Upper lobe of left lung (tissue), 6 donors: ENCODE data around the gene KIF1A. TPM values are rescaled to one million over a fixed set of nuclear protein-coding genes. Genes with fewer than 3 reads are reported as not detected.

ENCODE experiments used
- ATAC-seq, 2 donors: fragments of 200-7000 bp; cut with Tn5 transposase; one replicate each; pipeline ENCODE4 v1.9.1; 2022; ENCODE audit warnings: mild to moderate bottlenecking in 2 of 2, moderate library complexity in 2 of 2; ENCODE audit not compliant: low FRiP score in 2 of 2
- DNase-seq, 2 donors: peaks; one replicate each; pipeline ENCODE4 v3.0.0-alpha.2; 2019 to 2020
- H3K27ac ChIP-seq, 4 donors: fragments of 200-600 bp; sonication (generic); one replicate each; pipeline ENCODE4 v1.5.1; 2016 to 2019
- H3K27me3 ChIP-seq, 4 donors: fragments of 200-600 bp; sonication (generic); one replicate each; pipeline ENCODE4 v1.5.1; 2017 to 2019
- H3K36me3 ChIP-seq, 4 donors: fragments of 200-600 bp; sonication (generic); one replicate each; pipeline ENCODE4 v1.5.1; 2016 to 2019
- H3K4me1 ChIP-seq, 4 donors: fragments of 200-600 bp; sonication (generic); one replicate each; pipeline ENCODE4 v1.5.1; 2018 to 2019
- H3K4me3 ChIP-seq, 4 donors: fragments of 200-600 bp; sonication (generic); one replicate each; pipeline ENCODE4 v1.5.1; 2017 to 2019; ENCODE audit warnings: mild to moderate bottlenecking in 2 of 4, moderate library complexity in 1 of 4
- H3K9me3 ChIP-seq, 4 donors: fragments of 200-600 bp; sonication (generic); one replicate each; pipeline ENCODE4 v1.5.1; 2018 to 2019
- EP300 ChIP-seq, 4 donors: sonication (generic); formaldehyde crosslinking; IDR thresholded peaks; one replicate each; pipeline ENCODE4 v1.5.1; 2017; ENCODE audit warnings: antibody characterized with exemption in 4 of 4, control low read depth in 2 of 4
- POLR2A ChIP-seq, 4 donors: fragments of 450-650 bp; IDR thresholded peaks; one replicate each; pipeline ENCODE4 v1.5.1; 2016 to 2017; ENCODE audit warnings: antibody characterized with exemption in 4 of 4, mild to moderate bottlenecking in 2 of 4
- POLR2AphosphoS5 ChIP-seq, 2 donors: sonication (generic); formaldehyde crosslinking; IDR thresholded peaks; one replicate each; pipeline ENCODE4 v1.5.1; 2017; ENCODE audit warnings: antibody characterized with exemption in 2 of 2
- WGBS, 2 donors: methylation state at CpG; one replicate each; pipeline ENCODE4 v1.1.5; 2017 to 2018; 5-methylcytosine and 5-hydroxymethylcytosine counted together
- total RNA-seq, 6 donors: library from RNA; depleted of rRNA in 4 of 6; stranded (reverse); fragments of >200 nt in 4 of 6; gene quantifications; one replicate each; pipeline versions ENCODE4 v1.1.0 to v1.2.1, GENCODE V29; 2016 to 2021
- TF ChIP-seq, protein P1 (sequence below), 6 experiments: fragments of 450-650 bp in 4 of 6; fragments of 200-600 bp in 2 of 6; sonication (generic) in 2 of 6; IDR thresholded peaks; one replicate each; pipeline ENCODE4 v1.5.1; 2016 to 2019; ENCODE audit warnings: antibody characterized with exemption in 6 of 6
- donor health status: DM: no; HTN: no; CAD: no; lungs with moderate emphysema.
- donor health status: DM: no; HTN: yes; CAD: no; lungs with severe emphysema.

Gene KIF1A
- total RNA-seq, 6 donors from 2014 or later = 0.15 to 1.2 (median 0.35) TPM; not detected in 2

DNA sequence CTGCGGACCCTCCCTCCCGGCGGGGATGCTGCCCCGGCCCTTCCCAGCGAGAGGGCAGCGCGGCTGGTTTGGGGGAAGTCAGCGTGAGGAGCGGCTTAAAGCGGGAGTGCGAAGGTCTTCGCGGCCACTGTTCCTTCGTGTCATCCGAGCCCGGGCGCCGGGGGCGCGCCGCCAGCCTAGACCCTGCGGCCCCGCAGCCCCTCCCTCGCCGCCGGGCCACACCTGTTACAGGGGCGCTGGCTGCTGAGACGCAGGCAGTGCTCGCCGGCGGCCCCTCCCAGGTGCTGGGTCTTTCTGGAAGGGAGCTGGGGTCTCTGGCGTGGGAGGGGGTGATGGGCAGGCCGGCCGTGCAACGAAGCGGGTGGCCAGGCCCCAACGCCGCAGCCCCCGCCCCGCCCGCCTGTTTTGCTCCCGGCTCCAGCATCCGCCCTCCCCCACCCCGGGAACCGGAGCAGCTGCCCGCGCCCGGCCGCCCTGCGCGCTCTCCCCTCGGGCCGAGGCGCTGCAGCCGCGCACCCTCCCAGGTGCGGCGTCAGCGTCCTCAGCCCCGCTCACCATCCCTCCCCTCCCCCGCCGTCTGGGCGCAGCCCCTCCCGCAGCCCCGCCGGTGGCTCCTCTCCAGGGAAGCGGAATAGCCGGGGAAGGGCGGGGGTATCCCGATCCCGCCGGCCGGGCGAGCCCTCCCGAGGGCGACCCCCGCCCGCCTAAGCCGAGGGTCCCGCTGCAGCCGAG, 727 bp downstream of the KIF1A start:
- WGBS, 2 donors = 2% methylated on average over 46 of the region's 81 CpGs; no CpG with 5 or more reads in 1 of the 2 donors
- peaks cover 0 to 7% (median 2%) of the 10 kb centered on the region in 4 donors for H3K9me3 ChIP-seq
- H3K27ac ChIP-seq = no peak overlapping the region
- DNase-seq (peak in 1 of 2 donors; percentile 78), ATAC-seq (no peak)
- no peaks in the 10 kb centered on the region for H3K36me3 ChIP-seq
- peaks cover 22 to 29% (median 25%) of the 10 kb centered on the region in 4 donors for H3K4me1 ChIP-seq
- peak overlapping the region in 3 of 4 donors; percentile 6 to 35 (median 22) for H3K4me3 ChIP-seq
- peaks cover 0 to 37% (median 26%) of the 10 kb centered on the region in 4 donors for H3K27me3 ChIP-seq
- TF ChIP-seq EP300 (IDR thresholded peaks at IDR 0.05) (no peak), POLR2A (IDR thresholded peaks at IDR 0.05) (no peak)
- TF ChIP-seq, protein P1, sequence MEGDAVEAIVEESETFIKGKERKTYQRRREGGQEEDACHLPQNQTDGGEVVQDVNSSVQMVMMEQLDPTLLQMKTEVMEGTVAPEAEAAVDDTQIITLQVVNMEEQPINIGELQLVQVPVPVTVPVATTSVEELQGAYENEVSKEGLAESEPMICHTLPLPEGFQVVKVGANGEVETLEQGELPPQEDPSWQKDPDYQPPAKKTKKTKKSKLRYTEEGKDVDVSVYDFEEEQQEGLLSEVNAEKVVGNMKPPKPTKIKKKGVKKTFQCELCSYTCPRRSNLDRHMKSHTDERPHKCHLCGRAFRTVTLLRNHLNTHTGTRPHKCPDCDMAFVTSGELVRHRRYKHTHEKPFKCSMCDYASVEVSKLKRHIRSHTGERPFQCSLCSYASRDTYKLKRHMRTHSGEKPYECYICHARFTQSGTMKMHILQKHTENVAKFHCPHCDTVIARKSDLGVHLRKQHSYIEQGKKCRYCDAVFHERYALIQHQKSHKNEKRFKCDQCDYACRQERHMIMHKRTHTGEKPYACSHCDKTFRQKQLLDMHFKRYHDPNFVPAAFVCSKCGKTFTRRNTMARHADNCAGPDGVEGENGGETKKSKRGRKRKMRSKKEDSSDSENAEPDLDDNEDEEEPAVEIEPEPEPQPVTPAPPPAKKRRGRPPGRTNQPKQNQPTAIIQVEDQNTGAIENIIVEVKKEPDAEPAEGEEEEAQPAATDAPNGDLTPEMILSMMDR (IDR thresholded peaks at IDR 0.05) = no peak

DNA sequence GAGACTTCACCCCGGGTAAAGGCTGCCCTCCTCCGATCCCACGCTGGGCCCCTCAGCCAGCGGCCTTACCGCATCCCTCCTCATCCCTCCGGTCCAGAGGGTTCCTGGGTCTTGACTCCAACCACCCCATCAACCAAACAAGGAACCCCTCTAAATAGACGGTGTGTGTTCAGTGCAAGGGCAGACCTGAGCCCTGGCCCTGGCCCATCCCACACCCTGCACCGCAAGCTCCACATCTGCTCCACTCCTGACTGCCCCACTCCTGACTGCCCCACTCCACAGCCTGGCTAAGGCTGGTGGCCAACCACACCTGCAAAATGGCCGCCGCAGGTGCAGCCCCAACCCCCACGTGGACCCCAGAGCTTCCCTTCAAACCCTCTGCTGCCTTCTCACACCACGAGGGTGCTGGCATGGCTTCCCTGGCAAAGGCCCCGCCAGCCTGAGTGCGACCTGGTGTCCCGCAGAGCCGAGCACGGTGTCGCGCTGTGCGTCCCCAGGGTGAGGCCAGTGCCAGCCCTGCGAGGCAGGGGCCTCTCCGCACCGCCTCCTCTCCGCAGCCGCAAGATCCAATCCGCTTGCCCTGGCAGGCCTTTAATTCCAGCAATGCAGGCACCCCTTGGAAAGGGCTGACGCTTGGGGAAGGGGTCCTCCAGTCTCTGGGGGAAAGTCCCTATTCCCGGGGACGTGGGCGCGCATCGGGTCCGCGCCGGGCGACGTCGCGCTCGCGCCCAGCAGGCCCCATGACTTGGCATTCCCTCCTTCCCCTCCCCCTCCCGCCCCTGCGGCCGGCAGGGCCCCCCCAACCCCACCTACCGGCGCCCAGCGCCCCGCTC, 1.5 kb downstream of the KIF1A start:
- peaks cover 0 to 5% (median 3%) of the 10 kb centered on the region in 4 donors for H3K9me3 ChIP-seq
- no peak for TF ChIP-seq POLR2A (IDR thresholded peaks at IDR 0.05)
- no peak for ATAC-seq
- peaks cover 22 to 29% (median 25%) of the 10 kb centered on the region in 4 donors for H3K4me1 ChIP-seq
- DNase-seq = peak in 1 of 2 donors; percentile 77
- WGBS, 2 donors = 39 to 84% methylated on average over 8 to 24 of the region's 48 CpGs
- peak overlapping the region in 1 of 4 donors; percentile 35 for H3K4me3 ChIP-seq
- H3K27me3 ChIP-seq = peaks cover 0 to 37% (median 26%) of the 10 kb centered on the region in 4 donors
- no peak overlapping the region for H3K27ac ChIP-seq
- no peaks in the 10 kb centered on the region for H3K36me3 ChIP-seq

DNA sequence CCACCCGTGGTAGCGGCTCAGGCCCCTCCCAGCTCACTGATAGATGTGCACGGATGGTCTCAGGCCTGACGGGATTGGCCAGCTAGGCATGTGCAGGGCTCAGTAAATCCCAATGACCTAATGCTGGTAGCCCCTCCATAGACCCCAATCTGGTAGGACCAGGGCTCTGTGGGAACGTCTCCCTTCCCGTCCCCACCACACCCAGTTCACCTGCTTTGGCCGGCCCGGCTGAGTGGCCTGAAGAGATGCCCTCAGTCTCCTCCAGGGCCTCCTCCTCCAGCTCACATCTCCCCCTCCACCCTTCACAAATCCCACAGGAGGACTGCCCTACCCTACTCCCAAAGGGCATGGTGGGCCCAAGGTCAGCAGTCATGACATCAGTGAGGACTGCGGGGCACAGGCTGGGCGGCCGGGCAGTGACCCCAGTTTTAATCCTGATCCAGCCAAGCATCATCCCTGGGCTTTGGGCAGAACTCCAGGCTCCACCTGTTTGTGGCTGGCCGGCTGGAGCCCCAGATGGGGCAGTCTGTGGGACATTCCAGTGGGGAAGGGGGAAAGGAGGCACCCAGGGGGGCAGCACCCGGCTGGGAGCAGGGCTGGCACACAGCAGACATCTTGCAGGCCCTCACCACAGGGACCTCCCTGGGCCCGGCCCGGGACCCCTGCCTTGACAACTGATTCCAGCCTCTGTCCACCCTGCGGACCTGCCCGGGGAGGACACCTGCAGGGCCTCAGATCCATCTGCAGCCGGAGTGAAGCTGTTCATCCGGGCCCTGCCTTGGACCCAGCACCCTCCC, 2.3 kb downstream of the KIF1A start:
- peak in 1 of 2 donors; percentile 2 for ATAC-seq

DNA sequence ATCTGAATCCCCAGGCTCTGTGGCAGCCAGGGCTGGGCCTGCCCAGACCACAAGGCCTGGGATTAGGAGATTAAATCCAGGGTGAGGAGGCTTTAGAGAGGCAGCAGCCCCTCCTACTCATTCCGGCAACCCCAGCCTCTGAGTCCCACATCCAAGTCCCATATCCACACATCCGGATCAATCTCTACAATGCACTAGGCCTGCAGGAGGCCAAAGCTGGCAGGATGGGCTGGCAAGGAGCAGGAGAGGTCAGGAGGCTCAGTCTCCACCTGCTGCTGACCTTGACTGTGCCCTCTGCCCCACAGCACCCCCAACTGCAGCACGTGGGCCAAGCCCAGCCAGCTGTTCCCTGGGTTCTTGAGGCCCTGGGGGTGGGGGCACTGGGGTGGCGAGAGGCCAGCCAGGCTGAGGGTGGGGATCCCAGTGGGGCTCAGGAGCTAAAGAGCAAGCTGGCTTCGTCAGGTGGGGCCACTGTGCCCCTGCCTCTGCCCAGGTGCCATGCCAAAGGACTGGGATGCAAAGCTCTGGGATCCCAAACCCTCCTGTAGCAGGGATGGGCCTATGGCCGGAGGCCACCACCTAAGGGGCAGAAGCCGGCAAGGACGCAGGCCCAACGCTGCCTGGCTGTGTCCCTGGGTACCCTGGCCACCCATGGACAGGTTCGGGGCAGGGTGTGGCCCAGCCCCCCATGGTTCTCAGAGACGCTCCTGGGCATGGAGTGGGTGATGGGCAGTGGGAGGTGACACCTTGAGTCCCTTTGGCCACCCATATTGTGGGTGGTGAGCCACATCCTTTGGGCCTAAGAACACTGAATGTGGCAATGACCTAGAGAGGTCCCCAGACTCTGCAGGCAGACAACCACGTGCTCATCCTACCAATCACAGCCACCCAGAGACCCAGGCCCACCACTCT, 3.2 kb downstream of the KIF1A start:
- TF ChIP-seq POLR2A (IDR thresholded peaks at IDR 0.05) (no peak), POLR2AphosphoS5 (IDR thresholded peaks at IDR 0.05) (no peak), EP300 (IDR thresholded peaks at IDR 0.05) (no peak)
- TF ChIP-seq, protein P1 (IDR thresholded peaks at IDR 0.05) = no peak
- H3K36me3 ChIP-seq = no peaks in the 10 kb centered on the region
- H3K4me1 ChIP-seq = peaks cover 22 to 29% (median 25%) of the 10 kb centered on the region in 4 donors
- H3K27me3 ChIP-seq = peaks cover 0 to 36% (median 25%) of the 10 kb centered on the region in 4 donors
- 79 to 100% methylated on average over 1 to 9 of the region's 12 CpGs for WGBS, 2 donors
- H3K4me3 ChIP-seq = no peak overlapping the region
- H3K27ac ChIP-seq = no peak overlapping the region
- ATAC-seq = peak in 1 of 2 donors; percentile 1
- peaks cover 0 to 4% (median 0%) of the 10 kb centered on the region in 4 donors for H3K9me3 ChIP-seq
- peak in 1 of 2 donors; percentile 69 for DNase-seq

More for the DNA sequence above, 2.3 kb downstream of the KIF1A start:
- H3K27me3 ChIP-seq = peaks cover 0 to 37% (median 26%) of the 10 kb centered on the region in 4 donors
- 77 to 86% methylated on average over 8 to 18 of the region's 19 CpGs for WGBS, 2 donors
- TF ChIP-seq POLR2A (IDR thresholded peaks at IDR 0.05) = no peak
- TF ChIP-seq POLR2AphosphoS5 (IDR thresholded peaks at IDR 0.05) = no peak
- TF ChIP-seq, protein P1 (IDR thresholded peaks at IDR 0.05) = no peak
- TF ChIP-seq EP300 (IDR thresholded peaks at IDR 0.05) = no peak
- H3K36me3 ChIP-seq = no peaks in the 10 kb centered on the region
- peaks cover 22 to 29% (median 25%) of the 10 kb centered on the region in 4 donors for H3K4me1 ChIP-seq
- H3K9me3 ChIP-seq = peaks cover 0 to 4% (median 0%) of the 10 kb centered on the region in 4 donors
- no peak overlapping the region for H3K27ac ChIP-seq
- DNase-seq = peak in 1 of 2 donors; percentile 77
- no peak overlapping the region for H3K4me3 ChIP-seq
